NCI-H526 treated with DMSO at 0.1 percent for 48 hours (cell line): Measurements from ENCODE around the gene CCM2.

Experiments used
- DNase-seq: peaks from one replicate; lab custom pipeline; 2025; lab: John Stamatoyannopoulos, UW

The CCM2 gene

DNA sequence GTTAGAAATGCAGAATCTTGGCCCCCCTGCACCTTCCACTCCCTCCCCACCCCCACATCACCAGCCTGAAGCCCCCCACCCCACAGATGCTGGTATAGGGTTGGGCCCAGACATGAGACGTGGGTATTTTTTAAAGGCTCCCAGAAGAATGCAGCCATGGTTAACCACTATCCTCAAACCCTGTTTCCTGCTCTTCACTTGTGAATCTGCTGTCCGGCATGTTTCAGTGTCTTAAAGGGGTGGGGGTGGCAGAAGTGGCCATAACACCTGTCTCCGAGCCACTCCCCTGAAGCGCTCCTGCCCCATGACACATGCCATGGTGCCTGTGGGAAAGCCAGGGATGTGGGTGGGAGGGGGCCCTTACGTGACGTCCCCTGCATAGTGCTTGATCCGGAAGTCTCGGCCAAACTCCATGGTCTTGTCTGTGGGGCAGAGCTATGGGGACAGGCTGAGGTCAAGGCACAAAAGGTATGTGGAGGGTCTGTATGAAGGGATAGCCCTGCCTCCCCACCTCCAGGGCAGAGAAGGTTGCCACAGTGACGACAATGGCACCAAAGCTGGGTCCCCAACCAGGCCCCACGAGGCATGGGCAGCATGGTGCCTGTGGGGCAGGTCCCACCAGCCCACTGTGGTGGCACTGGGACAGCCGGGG is 30.8 kb upstream of the CCM2 start:
- no peak for DNase-seq

DNA sequence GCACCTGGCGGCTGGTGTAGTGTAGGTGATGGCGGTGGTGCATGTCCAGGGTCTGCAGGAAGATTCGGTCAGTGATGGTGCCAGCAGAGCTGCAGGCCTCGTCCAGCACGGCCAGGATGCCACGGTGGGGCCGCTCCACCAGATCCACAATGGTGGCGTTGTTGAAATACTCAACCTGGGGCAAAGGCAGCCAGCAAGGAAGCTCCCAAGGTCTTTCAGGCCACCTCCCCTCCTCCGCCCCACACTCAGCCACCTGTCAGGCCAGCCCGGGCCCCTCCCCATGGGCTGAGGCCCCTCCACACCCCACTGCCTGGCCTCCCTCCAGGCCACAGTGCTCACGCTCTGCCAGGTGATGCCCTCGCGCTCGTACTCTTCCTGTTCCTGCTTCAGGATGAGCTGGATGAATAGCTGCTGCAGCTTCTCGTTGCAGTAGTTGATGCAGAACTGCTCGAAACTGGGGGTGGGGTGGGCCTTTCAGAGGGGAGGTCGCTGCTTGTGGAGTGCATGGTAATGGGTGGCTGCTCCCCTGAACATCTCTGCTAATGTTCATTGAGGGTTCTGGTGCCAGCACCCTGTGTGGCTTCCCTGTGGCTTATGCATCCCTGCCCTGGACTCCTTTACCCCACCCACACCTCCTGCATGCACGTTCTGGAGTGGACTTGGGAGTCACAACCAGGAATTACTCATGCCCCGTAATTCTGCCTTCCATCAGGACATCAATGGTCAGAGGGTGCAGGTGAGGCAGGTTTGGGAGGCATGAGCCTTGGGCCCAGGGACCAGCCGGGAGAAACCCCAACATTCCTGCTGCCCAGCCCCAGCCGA is 30.1 kb upstream of the CCM2 start:
- no peak for DNase-seq

DNA sequence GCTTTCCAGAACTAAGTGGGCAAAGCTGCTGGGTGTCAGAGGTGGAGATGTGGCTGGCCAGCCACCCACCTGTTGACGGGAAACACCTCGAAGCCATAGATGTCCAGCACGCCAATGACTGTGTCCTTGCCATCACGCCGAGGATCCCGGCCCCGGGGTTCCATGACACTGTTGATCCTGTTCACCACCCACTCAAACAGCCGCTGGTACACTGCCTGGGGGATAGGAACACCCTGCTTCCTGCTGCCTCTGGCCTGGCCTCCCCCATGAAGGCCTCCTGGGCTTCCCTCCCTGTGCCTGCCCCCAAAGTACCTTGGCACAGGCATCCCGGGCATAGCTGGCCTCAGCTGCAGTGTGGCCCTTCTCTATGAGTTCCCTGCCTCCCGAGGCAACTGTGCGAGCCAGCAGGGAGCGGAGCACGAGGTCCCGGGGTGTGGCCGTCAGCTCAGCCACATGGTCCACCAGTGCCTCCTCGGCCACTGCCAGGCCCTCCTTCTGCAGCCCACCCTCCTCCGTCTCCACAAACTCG is 29.4 kb upstream of the CCM2 start:
- no peak for DNase-seq

DNA sequence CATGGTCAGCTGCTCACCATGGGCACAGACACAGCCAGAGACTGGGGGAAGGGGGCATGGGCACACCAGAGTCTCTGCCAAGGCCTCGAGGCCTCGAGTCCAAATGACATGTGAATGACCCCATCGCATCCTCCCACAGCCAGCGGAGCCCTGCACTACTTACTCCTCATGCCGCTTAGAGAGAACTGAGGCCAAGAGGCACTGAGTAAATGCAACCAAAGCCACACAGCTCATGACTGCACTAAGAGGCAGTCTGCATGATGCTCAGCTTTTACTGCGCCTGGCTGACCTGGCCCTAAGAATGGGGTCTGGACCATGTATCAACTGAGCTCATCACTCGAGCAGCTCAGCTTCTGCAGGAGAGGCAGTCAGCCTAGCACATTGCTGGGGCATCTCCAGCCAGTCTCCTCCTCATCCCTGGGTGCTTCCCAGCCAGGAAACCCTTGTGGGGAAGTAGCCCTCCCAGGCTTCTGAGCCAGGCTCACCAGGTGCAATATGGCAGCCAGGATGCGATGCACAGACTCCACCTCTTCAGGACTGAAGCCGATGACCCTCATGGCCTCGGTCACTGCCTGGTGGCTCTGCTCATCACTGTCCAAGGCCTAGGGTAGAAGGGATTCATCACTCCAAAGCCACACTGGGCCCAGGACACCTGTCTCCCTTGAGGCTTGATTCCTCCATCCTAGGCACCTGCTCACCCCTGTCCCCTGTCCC is 28.7 kb upstream of the CCM2 start:
- no peak for DNase-seq

DNA sequence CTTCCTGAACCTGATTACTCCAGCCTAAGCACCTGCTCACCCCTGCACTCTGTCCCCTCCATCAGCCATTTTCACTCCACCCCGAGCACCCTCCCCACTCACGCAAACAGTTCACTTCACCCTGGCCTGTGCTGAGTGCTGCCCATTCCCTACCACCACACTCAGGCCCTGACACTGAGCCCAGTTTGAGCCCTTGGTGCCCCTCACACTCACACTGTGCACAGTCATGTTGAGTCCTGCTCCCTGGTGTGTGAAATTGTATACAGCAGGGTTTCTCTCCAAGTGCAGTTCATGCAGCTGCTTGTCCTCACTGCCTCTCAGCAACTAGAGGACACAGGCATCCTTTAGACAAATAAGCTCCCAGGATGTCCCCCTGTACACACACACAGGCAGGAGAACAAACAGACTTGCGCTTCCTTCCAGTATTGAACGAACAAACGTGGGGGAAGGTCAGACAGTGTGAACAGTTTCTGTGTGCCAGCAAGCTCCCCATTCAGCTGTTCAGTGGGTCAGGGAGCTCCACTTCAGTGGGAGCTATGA is 28.0 kb upstream of the CCM2 start:
- DNase-seq = no peak

DNA sequence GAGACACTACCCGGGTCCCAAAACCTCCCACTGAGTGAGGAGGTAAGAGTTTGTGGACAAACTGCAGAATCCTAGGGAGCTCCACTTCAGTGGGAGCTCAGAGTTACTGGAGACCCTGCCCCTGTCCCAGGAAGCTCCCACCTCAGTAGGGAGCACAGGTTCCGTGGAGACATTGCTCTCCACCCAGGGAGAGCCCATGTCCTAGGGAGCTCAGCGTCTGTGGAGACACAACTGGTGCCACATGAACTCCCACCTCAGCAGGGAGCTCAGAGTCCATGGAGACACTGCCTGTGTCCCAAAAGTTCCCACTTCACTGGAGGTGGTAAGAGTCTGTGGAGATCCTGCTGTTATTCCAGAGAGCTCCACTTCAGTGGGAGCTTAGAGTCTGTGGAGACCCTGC is 27.4 kb upstream of the CCM2 start:
- DNase-seq = no peak

DNA sequence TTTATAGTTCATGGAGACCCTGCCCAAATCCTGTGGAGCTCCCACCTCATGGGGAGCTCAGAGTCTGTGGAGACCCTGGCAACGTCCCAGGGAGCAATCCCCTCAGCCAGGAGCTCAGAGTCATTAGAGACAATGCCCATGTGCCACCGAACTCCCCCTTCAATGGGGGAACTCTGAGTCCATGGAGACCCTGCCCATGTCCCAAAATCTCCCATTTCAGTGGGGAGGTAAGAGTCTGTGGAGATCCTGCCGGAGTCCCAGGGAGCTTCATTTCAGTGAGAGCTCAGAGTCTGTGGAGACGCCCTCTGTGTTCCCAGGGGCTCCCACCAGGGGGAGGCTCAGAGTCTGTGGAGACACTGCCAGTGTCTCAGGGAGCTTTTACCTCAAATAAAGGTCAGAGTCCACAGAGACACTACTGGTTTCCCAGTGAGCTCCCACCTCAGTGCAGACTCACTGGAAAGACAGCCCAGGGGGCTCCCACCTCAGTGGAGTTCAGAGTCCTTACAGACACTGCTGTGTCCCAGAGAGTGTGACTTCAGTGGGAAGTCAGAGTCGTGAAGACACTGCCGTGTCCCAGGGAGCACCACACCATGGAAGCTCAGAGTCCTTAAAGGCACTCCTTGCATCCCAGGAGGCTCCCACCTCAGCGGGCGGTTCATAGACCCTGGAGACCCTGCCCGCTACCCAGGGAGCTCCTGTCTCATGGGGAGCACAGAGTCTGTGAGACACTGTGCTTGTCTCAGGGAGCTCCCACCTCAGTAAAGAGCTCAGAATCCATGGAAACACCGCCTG is 26.2 kb upstream of the CCM2 start:
- DNase-seq = no peak

DNA sequence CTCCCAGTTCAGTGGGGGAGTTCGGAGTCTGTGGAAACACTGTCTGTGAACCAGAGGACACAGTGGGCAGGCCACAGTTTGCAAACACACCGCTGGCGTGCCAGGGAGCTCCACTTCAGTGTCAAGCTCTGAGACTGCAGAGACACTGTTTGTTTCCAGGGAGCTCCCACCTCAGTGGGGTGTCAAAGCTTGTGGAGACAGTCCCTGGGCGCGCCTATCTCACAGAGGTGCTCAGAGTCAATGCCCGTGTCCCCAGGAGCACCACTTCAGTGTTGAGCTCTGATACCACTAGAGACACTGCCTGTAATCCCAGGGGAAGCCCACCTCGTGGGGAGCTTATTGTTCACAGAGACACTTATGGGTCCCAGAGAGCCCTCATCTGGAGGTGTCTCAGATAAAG is 25.5 kb upstream of the CCM2 start:
- DNase-seq = no peak

DNA sequence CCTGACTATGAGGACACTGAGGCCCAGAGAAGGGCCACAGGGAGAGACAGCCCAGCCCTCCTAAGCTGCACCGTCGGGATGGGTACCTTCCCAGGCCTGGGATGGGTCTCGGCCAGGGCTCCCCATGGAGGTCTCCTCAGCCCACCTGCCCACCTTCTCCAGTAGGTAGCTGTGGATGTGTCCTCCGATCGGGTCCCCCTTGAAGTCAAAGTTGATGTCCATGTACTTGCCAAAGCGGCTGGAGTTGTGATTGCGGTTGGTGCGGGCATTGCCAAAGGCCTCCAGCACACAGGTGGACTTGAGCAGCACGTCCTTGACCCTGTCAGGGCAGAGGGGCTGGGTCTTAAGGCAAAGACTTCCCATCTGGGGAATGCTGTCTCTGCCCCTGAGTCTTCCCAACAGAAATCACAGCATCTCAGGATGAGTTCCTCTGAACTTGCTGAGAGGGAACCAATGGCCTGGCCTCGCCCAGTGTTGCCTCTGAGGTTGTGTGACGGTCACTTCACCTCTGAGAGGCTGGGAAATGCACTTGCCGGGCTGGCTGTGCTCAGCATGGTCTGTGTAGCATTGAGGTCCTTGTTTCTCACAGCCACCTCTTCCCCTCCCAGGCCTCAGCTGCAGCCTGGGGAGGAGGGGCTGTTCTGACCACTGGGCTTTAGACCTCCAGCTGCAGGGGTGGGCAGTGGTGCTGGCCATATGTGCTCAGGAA is 24.5 kb upstream of the CCM2 start:
- DNase-seq = no peak

DNA sequence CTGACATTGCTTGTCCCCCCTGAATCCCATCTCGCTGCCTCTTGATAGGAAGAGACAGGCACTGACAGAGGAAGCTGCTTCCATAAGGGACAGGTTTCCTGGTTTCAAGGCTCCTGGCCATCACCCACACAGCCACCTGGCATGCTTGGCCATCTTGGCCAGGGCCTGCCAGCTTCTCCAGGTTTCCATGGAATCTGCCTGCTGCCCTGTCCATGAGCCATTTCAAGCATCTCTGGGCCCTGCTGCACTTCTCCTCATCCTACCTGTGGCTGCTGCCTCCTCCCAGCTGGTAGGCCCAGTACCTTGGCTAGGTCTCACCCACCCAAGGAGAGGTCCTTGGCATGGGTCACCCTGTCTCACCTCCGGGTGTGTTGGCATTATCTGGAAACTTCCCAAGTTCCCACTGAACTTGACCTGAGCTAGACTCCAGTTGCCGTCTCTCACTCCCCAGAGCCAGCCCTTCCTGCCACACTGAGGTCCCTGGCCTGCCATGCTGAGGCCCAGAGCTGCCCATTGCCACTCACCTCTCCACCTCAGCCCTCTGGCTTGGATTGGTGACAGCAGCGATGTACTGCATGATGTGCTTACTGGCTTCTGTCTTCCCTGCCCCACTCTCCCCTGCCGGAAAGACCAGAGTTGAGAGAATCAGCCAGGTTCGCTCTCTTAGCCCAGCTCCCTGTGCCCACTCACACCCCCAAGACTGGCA is 23.8 kb upstream of the CCM2 start:
- DNase-seq = no peak

DNA sequence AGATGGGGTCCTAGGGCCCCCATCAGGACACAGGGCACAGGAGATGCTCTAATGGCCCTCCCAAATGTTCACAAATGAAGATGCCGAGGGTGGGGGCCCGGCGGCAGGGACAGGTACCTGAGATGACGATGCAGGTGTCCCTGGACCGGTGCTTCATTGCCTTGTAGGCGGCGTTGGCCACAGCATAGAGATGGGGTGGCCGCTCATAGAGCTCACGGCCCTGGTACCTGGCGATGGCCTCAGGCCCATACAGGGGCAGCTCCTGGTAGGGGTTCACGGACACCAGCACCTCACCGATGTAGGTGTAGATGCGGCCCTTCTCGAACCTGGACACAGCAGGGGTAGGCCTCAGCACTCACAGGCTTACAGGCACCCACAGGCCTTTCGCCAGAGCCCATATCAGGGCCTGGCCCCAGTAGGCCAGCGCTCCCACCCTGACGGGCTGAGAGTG is 23.2 kb upstream of the CCM2 start:
- no peak for DNase-seq

DNA sequence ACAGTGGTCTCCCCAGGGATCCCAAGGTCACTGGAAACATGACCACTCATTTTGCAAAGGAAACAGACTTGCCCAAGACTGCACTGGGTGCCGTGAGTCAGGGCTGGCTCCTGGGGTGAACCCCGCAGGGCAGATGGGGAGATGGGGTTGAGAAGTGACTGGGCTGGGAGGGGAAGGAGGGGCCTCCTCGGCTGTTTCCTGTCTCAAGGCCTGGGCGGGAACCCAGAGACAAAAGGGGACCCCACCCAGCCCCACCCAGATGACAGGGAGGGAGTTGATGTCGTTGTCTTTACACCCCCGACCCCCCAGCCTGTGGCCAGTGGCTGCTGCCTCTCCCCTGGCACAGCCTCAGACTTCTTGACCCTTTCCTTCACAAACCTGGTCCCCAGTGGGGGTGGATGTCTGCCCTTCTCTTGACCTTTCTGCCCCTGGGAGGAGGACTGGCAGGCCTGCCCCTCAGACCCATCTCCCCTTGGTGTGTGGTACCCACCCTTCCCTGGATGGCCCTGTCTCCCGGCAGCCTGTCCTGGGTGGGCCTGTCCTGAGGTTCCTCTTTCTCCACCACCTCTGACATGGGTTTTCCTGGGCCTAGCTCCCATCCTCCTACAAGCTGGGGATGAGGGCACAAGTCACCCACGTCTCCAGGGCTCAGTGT is 22.6 kb upstream of the CCM2 start:
- no peak for DNase-seq

DNA sequence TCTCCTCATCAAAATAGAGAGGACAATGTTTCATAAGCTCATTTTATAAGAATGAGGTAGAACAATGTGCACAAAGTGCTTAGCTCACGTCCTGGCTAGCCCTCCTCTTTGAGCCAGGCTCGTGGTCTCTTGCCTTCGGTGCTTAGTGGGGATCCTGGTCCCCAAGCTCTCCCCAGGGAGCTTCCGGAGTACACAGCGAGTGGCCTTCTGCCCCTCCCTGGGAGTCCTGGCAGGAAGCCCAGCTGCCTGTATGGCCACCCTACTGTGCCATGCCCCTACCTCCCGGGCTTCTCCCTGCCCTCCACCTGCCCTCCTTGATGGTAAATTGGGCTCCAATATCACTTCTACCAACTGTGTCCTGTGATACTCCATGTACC is 22.1 kb upstream of the CCM2 start:
- DNase-seq = no peak

DNA sequence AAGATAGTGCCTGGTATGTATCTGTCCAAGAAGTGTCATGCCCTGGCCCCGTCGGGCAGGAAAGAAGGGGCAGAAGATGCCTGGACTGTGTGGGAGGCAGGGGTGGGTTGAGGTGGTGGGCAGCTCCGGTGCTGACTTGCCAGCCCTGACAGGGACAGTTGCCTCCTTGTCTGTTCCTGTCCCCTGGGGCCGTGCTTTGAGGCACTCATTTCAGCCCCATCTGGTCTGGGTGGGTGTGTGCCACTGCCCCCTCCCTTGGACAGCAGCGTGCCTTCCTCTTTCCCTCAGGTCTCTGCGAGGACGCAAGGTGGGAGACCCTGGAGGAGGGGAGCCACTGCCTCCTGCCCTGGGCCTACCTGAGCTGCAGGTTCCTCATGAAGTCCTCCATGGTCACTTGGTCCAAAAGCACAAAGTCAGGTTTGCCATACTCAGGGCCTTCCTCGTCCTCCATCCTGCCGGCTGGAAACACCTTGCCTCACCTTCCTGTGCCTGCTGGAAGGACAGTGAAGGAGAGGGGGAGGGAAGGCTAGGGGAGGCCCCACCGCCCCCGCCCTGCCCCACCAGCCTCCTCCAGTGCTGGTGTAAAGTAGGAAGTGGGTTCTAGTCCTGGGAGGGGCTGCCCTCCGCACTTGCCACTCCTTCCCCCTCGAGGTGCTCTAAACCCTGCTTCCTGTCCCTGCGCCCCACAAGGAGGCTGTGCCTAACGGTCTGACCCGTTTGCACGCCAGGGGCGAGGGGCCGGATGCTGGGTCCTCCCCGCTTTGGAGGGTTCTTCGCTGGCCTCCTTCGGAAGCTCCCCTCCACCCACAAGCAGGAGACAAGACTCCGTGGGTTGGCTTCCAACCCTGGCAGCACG is 21.3 kb upstream of the CCM2 start, which contains the start of gene MYO1G:
Gene MYO1G (minus strand): TSS at position 505 of the 856 bp plus-strand sequence. CDS start 54 bp downstream, at position 451.
- no peak for DNase-seq

DNA sequence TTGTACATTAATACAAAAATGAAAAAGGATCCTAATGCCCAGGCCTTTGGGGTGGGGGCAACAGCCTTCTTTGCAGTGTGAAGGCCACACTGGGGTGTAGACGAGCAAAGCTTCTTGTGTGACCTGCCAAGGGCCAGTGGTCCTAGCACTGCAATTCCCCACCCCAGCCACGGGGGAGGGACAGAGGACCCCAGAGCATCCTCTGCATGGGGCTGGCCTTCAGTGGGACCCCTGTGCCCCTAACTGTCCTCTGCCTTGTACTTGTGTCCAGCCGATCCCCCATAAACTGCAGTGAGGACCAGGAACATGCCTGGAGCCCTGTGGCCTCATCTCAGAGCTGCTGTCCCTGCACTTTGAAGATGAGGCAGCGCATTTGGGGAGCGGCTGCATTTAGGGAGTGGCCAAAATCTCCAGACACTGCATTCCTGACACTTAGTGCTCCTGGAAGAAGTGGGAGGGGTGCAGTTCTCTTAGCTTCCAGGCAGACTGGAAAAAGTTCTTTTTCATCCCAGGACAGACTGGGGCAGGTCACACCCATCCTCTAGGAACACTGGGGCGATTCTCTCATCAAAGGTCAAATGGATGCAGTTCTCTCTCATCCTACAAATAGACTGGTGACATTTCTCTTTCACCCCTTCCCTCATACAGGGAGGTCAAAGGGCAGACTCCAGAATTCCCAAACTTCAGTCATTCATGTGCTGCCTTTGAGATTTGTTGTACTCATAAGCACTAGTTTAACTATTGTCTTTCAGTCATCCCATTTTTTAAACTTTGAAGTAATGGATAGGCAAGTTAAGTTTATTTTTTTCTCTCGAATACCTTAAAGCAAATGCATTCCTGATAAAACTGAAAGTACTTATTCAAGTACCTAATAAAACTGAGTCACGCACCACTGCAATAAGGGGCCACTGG is 20.3 kb upstream of the CCM2 start:
- no peak for DNase-seq

DNA sequence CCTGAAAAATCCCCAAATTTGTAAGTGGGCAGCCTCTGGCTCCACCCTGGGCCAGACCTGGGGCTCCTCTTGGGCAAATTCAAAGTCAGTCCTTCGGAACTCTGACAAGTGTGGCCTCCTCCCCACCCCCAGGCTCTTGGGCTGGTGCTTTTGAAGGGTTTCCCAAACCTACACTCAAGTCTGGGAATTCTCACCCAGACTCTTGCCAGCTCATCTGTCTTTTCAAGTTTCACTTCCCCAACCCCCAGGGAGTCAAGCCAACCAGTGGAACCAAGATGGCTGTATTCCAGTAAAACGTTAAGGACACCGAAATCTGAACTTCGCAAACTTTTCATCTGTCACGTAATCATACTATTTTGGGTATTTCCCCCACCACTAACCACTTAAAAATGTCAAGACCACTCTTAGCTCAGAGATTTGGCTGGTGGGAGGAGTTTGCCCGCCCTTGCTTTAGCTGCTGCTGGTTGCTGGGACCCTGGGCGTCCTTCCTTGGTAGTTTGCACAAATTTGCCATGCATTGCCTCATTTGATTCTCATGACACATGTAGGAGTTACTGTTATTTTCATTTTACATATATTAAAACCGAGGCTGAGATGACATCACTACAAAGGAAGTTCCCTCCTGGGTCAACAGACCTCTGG is 19.5 kb upstream of the CCM2 start:
- DNase-seq = no peak

DNA sequence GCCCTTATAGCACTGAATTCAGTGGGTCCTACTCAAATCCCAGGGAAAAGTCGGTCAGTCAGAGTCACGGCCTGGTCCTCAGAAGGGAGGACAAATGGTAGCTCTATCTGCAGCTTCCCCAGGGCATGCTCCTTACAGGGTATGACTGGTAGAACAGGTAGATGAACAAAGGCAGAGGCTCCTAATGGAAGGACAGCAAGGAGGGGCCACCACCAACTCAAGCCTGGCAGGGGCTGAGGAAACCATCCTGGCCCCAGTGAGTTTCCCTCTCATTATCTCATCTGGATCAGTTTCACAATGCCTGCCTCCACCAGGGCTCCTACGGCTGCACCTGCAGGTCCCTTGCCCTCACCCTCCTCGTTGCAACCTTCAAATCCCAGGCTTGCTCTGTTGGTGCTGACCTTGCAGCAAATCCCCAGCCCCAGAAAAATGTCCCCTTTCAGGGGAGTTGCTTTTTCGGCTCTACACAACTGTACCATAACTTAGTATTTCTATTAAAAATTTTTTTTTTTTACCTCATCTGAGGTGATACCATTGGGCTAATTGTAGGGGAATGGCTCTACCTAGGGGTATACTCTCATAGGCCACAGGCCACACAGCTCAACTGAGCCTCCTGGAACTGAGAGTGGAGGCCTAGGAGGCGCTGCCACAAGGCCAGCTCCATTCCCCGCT is 18.8 kb upstream of the CCM2 start:
- no peak for DNase-seq
